Measurements from ENCODE around the gene CACNA1A.

The CACNA1A gene

DNA sequence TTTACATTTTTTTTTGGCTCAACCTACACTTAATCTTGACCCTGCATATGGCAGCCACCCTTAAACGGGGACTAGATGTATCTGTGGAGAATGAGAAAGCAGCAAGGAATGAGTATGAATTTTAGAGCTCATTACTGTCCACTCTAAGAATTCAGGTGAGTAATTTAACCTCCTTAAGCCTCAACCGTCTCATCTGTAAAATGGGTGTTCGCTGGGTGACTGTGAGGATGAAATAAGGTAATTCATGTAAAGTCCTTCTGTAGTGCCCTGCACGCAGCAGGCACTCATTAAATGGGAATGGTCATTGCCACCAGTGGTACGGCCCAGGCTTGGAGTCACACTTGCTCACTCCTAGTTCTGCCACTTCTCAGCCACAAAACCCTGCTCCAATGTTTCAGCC lies 135.3 kb downstream of the CACNA1A start:
- Histone ChIP-seq H3K27ac (replicated peaks) (no peak overlapping the region), H3K27me3 (ENCODE audit: insufficient read depth, poor library complexity, severe bottlenecking) (no peaks in the 10 kb centered on the region), H3K4me3 (replicated peaks; ENCODE audit: insufficient read depth, low read length) (no peak overlapping the region)
- TF ChIP-seq POLR2AphosphoS5 (IDR thresholded peaks at IDR 0.05; ENCODE audit: low read depth), result no peak
- TF ChIP-seq SPI1 (IDR thresholded peaks at IDR 0.05; ENCODE audit: borderline replicate concordance, low read depth), result no peak
- TF ChIP-seq, protein P1, sequence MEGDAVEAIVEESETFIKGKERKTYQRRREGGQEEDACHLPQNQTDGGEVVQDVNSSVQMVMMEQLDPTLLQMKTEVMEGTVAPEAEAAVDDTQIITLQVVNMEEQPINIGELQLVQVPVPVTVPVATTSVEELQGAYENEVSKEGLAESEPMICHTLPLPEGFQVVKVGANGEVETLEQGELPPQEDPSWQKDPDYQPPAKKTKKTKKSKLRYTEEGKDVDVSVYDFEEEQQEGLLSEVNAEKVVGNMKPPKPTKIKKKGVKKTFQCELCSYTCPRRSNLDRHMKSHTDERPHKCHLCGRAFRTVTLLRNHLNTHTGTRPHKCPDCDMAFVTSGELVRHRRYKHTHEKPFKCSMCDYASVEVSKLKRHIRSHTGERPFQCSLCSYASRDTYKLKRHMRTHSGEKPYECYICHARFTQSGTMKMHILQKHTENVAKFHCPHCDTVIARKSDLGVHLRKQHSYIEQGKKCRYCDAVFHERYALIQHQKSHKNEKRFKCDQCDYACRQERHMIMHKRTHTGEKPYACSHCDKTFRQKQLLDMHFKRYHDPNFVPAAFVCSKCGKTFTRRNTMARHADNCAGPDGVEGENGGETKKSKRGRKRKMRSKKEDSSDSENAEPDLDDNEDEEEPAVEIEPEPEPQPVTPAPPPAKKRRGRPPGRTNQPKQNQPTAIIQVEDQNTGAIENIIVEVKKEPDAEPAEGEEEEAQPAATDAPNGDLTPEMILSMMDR (IDR thresholded peaks at IDR 0.05; ENCODE audit: insufficient read depth, low read length), result no peak
- TF ChIP-seq, protein P2, sequence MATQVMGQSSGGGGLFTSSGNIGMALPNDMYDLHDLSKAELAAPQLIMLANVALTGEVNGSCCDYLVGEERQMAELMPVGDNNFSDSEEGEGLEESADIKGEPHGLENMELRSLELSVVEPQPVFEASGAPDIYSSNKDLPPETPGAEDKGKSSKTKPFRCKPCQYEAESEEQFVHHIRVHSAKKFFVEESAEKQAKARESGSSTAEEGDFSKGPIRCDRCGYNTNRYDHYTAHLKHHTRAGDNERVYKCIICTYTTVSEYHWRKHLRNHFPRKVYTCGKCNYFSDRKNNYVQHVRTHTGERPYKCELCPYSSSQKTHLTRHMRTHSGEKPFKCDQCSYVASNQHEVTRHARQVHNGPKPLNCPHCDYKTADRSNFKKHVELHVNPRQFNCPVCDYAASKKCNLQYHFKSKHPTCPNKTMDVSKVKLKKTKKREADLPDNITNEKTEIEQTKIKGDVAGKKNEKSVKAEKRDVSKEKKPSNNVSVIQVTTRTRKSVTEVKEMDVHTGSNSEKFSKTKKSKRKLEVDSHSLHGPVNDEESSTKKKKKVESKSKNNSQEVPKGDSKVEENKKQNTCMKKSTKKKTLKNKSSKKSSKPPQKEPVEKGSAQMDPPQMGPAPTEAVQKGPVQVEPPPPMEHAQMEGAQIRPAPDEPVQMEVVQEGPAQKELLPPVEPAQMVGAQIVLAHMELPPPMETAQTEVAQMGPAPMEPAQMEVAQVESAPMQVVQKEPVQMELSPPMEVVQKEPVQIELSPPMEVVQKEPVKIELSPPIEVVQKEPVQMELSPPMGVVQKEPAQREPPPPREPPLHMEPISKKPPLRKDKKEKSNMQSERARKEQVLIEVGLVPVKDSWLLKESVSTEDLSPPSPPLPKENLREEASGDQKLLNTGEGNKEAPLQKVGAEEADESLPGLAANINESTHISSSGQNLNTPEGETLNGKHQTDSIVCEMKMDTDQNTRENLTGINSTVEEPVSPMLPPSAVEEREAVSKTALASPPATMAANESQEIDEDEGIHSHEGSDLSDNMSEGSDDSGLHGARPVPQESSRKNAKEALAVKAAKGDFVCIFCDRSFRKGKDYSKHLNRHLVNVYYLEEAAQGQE (IDR thresholded peaks at IDR 0.05; ENCODE audit: insufficient replicate concordance, low read depth), result no peak
- no peak for TF ChIP-seq GABPA (IDR thresholded peaks at IDR 0.05; ENCODE audit: low read depth)
- DNase-seq (ENCODE audit: low read depth in 1 of 2, low spot score in 1 of 2), result no peak

DNA sequence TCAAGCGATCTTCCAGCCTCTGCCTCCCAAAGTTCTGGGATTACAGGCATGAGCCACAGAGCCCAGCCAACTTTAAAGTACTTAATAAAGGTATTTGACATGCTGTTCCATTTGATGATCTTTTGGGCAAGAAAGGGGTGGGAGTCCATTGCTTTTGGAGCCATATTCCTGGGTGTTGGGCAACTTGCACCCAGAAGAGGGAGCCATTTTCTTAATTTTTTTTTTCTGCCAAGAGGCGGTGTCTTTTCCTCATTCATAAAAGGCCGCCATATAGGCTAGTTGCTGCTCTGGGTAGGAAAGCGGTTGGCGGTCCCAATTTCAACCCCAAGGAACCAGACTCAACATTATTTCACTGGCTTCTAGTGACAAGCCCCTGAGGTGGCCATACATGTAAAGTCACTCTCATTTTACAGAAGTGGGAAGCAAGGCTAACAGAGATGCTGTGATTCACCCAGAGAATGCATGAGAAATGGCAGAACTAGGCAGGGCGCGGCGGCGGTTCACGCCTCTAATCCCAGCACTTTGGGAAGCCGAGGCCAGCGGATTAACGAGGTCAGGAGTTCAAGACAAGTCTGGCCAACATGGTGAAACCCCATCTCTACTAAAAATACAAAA lies 139.6 kb downstream of the CACNA1A start:
- TF ChIP-seq GABPA (IDR thresholded peaks at IDR 0.05; ENCODE audit: low read depth), result no peak
- no peaks in the 10 kb centered on the region for H3K27me3 ChIP-seq (ENCODE audit: insufficient read depth, poor library complexity, severe bottlenecking)
- H3K4me3 ChIP-seq (replicated peaks; ENCODE audit: insufficient read depth, low read length), result no peak overlapping the region
- H3K27ac ChIP-seq (replicated peaks), result no peak overlapping the region
- DNase-seq (ENCODE audit: low read depth in 1 of 2, low spot score in 1 of 2), result no peak

DNA sequence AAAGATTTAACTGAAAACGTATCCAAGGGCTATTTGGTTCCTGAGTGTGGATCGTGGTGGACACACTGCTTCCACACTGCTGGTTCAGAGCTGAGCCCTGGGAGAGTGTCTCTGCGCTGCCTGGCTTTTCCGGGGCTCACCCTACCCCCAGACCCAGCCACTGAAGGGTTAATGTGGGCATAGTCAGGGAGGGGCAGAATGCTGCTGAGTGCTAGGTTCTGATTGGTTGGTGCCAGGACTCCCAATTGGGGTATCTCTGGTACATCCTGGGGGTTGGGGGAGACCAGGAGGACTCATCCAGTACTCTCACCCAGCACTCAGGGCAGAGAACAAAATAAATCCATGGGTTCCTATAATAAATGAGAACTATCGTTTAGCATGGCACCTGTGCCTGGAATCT lies 142.3 kb downstream of the CACNA1A start:
- Histone ChIP-seq H3K4me3 (replicated peaks; ENCODE audit: insufficient read depth, low read length) (no peak overlapping the region), H3K27me3 (ENCODE audit: insufficient read depth, poor library complexity, severe bottlenecking) (no peaks in the 10 kb centered on the region), H3K27ac (replicated peaks) (no peak overlapping the region)
- no peak for DNase-seq (ENCODE audit: low read depth in 1 of 2, low spot score in 1 of 2)
- TF ChIP-seq GABPA (IDR thresholded peaks at IDR 0.05; ENCODE audit: low read depth), result no peak
- no peak for TF ChIP-seq SPI1 (IDR thresholded peaks at IDR 0.05; ENCODE audit: borderline replicate concordance, low read depth)
- no peak for TF ChIP-seq POLR2AphosphoS5 (IDR thresholded peaks at IDR 0.05; ENCODE audit: low read depth)
- TF ChIP-seq, protein P2 (IDR thresholded peaks at IDR 0.05; ENCODE audit: insufficient replicate concordance, low read depth), result no peak
- TF ChIP-seq, protein P1 (IDR thresholded peaks at IDR 0.05; ENCODE audit: insufficient read depth, low read length), result no peak

DNA sequence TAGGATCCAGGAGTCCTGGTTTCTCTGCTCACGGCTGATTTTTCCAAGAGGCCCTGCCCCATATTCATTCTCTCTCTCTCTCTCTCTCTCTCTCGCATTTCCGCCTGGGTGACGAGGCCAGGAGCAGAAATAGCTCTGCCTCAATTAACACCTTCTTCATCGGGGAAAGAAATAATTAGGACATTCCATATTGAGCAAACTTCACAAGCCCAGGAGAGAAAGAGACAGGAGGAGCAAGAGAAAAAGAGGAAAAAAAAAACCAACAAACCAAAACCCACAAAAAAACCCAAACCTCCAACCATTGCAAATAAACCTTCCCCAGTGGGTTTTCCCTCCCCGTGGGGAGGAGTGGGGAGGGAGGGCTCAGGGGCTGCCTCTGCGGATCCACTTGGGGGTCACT lies 143.0 kb downstream of the CACNA1A start:
- no peak overlapping the region for H3K4me3 ChIP-seq (replicated peaks; ENCODE audit: insufficient read depth, low read length)
- H3K27me3 ChIP-seq (ENCODE audit: insufficient read depth, poor library complexity, severe bottlenecking), result no peaks in the 10 kb centered on the region
- H3K27ac ChIP-seq (replicated peaks), result no peak overlapping the region
- DNase-seq (ENCODE audit: low read depth in 1 of 2, low spot score in 1 of 2), result no peak
- TF ChIP-seq GABPA (IDR thresholded peaks at IDR 0.05; ENCODE audit: low read depth) (no peak), POLR2AphosphoS5 (IDR thresholded peaks at IDR 0.05; ENCODE audit: low read depth) (no peak), SPI1 (IDR thresholded peaks at IDR 0.05; ENCODE audit: borderline replicate concordance, low read depth) (no peak)
- TF ChIP-seq, protein P2 (IDR thresholded peaks at IDR 0.05; ENCODE audit: insufficient replicate concordance, low read depth), result no peak
- TF ChIP-seq, protein P1 (IDR thresholded peaks at IDR 0.05; ENCODE audit: insufficient read depth, low read length), result no peak
